22Rv1 (cell line): ENCODE measurements around the gene PSMC5.
A peak's percentile ranks its signal among the peaks of the same experiment; 100 is the strongest.

Experiments
- H3K27ac ChIP-seq: fragments of 450-650 bp; 2 replicates; pipeline ENCODE4 v1.5.1; 2017
- ZFX ChIP-seq: fragments of 450-650 bp; IDR thresholded peaks from 2 replicates; pipeline ENCODE4 v1.6.1; 2017; ENCODE audit warnings: antibody characterized with exemption, borderline replicate concordance
- TF ChIP-seq, protein P1 (sequence below): fragments of 450-650 bp; IDR thresholded peaks from 2 replicates; pipeline ENCODE4 v1.5.1; 2017; ENCODE audit warnings: mild to moderate bottlenecking

PSMC5 gene

GRCh38 chr17:63840591-63841349 is 13.5 kb downstream of the PSMC5 start:
- H3K27ac ChIP-seq = peak overlapping the region; percentile 96

GRCh38 chr17:63841350-63842172 is 14.3 kb downstream of the PSMC5 start:
- TF ChIP-seq ZFX = no peak
- TF ChIP-seq, protein P1, sequence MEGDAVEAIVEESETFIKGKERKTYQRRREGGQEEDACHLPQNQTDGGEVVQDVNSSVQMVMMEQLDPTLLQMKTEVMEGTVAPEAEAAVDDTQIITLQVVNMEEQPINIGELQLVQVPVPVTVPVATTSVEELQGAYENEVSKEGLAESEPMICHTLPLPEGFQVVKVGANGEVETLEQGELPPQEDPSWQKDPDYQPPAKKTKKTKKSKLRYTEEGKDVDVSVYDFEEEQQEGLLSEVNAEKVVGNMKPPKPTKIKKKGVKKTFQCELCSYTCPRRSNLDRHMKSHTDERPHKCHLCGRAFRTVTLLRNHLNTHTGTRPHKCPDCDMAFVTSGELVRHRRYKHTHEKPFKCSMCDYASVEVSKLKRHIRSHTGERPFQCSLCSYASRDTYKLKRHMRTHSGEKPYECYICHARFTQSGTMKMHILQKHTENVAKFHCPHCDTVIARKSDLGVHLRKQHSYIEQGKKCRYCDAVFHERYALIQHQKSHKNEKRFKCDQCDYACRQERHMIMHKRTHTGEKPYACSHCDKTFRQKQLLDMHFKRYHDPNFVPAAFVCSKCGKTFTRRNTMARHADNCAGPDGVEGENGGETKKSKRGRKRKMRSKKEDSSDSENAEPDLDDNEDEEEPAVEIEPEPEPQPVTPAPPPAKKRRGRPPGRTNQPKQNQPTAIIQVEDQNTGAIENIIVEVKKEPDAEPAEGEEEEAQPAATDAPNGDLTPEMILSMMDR = no peak
- H3K27ac ChIP-seq = peak overlapping the region; percentile 96

More at GRCh38 chr17:63840591-63841349, 13.5 kb downstream of the PSMC5 start:
- TF ChIP-seq ZFX = no peak
- TF ChIP-seq, protein P1 = no peak

GRCh38 chr17:63842173-63842539 is 14.9 kb downstream of the PSMC5 start:
- H3K27ac ChIP-seq = peak overlapping the region; percentile 96
- TF ChIP-seq, protein P1 = no peak
- TF ChIP-seq ZFX = no peak

GRCh38 chr17:63842540-63843386 is 15.5 kb downstream of the PSMC5 start, which contains the start of gene SMARCD2:
SMARCD2 (minus strand) TSS chr17:63842685; CDS start chr17:63842674, 11 bp downstream.
- TF ChIP-seq, protein P1 = peak; percentile 12; the same call in 1 of the 2 replicates
- no peak for TF ChIP-seq ZFX
- peak within 1 kb of the TSS; percentile 96 for H3K27ac ChIP-seq

DNA sequence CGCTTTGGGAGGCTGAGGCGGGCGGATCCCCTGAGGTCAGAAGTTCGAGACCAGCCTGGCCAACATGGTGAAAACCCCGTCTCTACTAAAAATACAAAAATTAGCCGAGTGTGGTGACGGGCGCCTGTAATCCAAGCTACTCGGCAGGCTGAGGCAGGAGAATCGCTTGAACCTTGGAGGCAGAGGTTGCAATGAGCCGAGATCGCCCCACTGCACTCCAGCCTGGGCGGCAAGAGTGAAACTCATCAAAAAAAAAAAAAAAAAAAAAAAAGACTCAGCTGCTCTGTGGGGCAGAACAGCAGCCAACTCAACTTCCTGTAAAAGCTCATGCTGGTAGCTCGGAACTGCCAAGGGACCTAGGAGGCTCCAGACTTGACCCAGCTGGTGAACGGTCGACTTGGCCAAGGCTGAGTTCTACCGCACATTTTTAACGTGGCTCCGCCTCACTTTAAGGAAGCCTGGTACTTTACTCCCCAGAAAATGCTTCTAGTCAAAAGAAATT is 16.2 kb downstream of the PSMC5 start:
- H3K27ac ChIP-seq = peak overlapping the region; percentile 96

DNA sequence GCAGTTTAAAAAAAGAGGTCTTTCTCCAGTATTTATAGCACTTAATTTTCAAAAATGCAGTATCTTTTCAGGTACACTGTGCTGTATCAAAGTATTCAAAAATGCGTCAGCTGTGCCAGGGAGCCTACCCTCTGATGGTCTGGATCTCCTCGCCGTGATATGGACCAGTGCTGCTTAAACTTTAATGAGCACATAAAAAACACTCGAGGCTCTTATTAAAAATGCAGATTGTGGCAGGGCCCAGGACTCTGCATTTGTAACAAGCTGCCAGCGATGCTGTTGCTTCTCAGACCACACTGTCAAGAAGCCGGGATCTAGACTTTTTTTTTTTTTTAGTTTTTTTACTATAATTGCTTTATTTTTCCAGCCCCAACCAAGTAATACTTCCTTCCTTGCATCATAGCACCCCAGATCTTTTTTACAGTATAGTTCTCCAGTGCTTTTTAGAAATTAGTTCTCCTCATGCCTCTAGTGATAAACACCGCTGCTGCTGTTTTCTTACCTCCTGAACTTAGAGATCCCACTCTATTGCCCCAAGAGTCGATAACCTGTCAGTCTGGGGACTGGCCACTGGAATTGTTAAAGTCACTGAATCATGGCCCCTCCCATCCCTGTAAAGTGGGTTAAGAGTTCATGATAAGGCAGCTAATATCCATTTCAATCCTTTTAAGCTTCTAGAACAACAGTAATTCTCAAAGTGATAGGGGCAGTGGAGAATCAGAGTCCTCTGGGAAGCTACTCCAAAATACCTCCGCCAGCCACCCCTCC is 16.9 kb downstream of the PSMC5 start:
- H3K27ac ChIP-seq = peak overlapping the region; percentile 96
- TF ChIP-seq ZFX = no peak
- TF ChIP-seq, protein P1 = no peak
